GM12878 (cell line): ENCODE measurements around the gene BRCA2. TPM values are rescaled to one million over a fixed set of nuclear protein-coding genes. Genes with fewer than 3 reads are reported as not detected.

Source experiments
- ATAC-seq: fragments of 200-7000 bp; cut with Tn5 transposase; 3 replicates; pipeline ENCODE4 v1.9.1; 2020; ENCODE audit warnings: mild to moderate bottlenecking, moderate library complexity
- BruUV-seq: library from RNA; stranded (reverse); fragments of 400-500 nt; replicated peaks from 2 replicates; lab custom pipeline; 2021; lab: Mats Ljungman, UMichigan
- CTCF ChIA-PET: fragments of 300-600 bp; sonication (Branson Sonifier 250); formaldehyde crosslinking; extraction: SDS; loops from one replicate; lab custom pipeline; 2021; ENCODE audit warnings: inconsistent platforms; lab: Yijun Ruan, JAX
- POLR2A ChIA-PET: fragments of 350-600 bp; formaldehyde crosslinking; extraction: SDS; loops from one replicate; lab custom pipeline; 2021; ENCODE audit warnings: inconsistent platforms; lab: Charles Lee
- RAD21 ChIA-PET: fragments of 300-600 bp; sonication (Branson Sonifier 250); formaldehyde crosslinking; loops from one replicate; lab custom pipeline; 2023; ENCODE audit warnings: antibody characterized with exemption; ENCODE audit not compliant: unreplicated experiment; lab: Charles Lee
- SMC1A ChIA-PET: fragments of 300-600 bp; sonication (Branson Sonifier 250); formaldehyde crosslinking; loops from one replicate; lab custom pipeline; 2023; ENCODE audit not compliant: unreplicated experiment, uncharacterized antibody; lab: Charles Lee
- DNase-seq: peaks from one replicate; pipeline ENCODE4 v3.0.0-alpha.2; 2011; ENCODE audit warnings: low read depth, low spot score
- FAIRE-seq: peaks from 3 replicates; lab custom pipeline; 2011; peaks lifted over from hg19 to GRCh38; lab: Jason Lieb, UNC
- H2AFZ ChIP-seq: 2 replicates; pipeline ENCODE4 v1.6.0; 2011; ENCODE audit warnings: low read depth, low read length, control low read depth; ENCODE audit not compliant: control insufficient read depth
- H3K27ac ChIP-seq: 2 replicates; pipeline ENCODE4 v1.5.1; 2011; ENCODE audit warnings: control low read depth; ENCODE audit not compliant: control insufficient read depth, insufficient read depth
- H3K27me3 ChIP-seq, 2 experiments: replicated peaks in 1 of 2; 2 replicates each; pipeline versions ENCODE4 v1.6.0 to v1.6.1; 2011; ENCODE audit warnings: low read length in 1 of 2; ENCODE audit not compliant: control insufficient read depth in 2 of 2, insufficient read depth in 2 of 2
- H3K36me3 ChIP-seq, 2 experiments: 2 replicates each; pipeline ENCODE4 v1.5.1; 2011; ENCODE audit warnings: low read length in 1 of 2; ENCODE audit not compliant: control insufficient read depth in 2 of 2, insufficient read depth in 2 of 2
- H3K4me1 ChIP-seq: 2 replicates; pipeline ENCODE4 v1.6.1; 2011; ENCODE audit warnings: mild to moderate bottlenecking, low read length, moderate library complexity, mixed read lengths; ENCODE audit not compliant: control insufficient read depth, insufficient read depth
- H3K4me2 ChIP-seq: 2 replicates; pipeline ENCODE4 v1.6.0; 2011; ENCODE audit warnings: control low read depth; ENCODE audit not compliant: control insufficient read depth, insufficient read depth
- H3K4me3 ChIP-seq: fragments of 200-600 bp; sonication (generic); 2 replicates; pipeline ENCODE4 v1.5.1; 2016
- H3K79me2 ChIP-seq: 2 replicates; pipeline ENCODE4 v1.6.0; 2011; ENCODE audit warnings: low read length; ENCODE audit not compliant: control insufficient read depth, insufficient read depth
- H3K9ac ChIP-seq: 2 replicates; pipeline ENCODE4 v1.8.0; 2011; ENCODE audit warnings: low read length, control low read depth, mixed read lengths; ENCODE audit not compliant: control insufficient read depth, insufficient read depth
- H3K9me3 ChIP-seq: replicated peaks from 3 replicates; pipeline ENCODE4 v1.5.1; 2011; ENCODE audit warnings: mild to moderate bottlenecking, low read length; ENCODE audit not compliant: control insufficient read depth, insufficient read depth
- H4K20me1 ChIP-seq: 2 replicates; pipeline ENCODE4 v1.6.0; 2011; ENCODE audit not compliant: control insufficient read depth, insufficient read depth
- BRCA1 ChIP-seq: IDR thresholded peaks from 2 replicates; pipeline ENCODE4 v1.6.1; 2011; ENCODE audit warnings: low read depth, low read length, improper control_type of control experiment
- CBFB ChIP-seq: IDR thresholded peaks from 2 replicates; pipeline ENCODE4 v1.6.1; 2016; ENCODE audit warnings: antibody characterized with exemption, low read depth
- CBX5 ChIP-seq: sonication (generic); IDR thresholded peaks from 2 replicates; pipeline ENCODE4 v1.6.1; 2016; ENCODE audit warnings: low read depth, moderate library complexity, mild to moderate bottlenecking, inconsistent platforms
- CREB1 ChIP-seq: IDR thresholded peaks from 2 replicates; pipeline ENCODE4 v1.6.1; 2012; ENCODE audit warnings: low read depth, mild to moderate bottlenecking, inconsistent platforms
- EED ChIP-seq: sonication (generic); IDR thresholded peaks from 2 replicates; pipeline ENCODE4 v1.6.1; 2016; ENCODE audit warnings: antibody characterized with exemption, low read depth
- MLLT1 ChIP-seq: fragments of 450-650 bp; IDR thresholded peaks from 2 replicates; pipeline ENCODE4 v1.6.1; 2016; ENCODE audit warnings: mild to moderate bottlenecking
- NFXL1 ChIP-seq: fragments of 450-650 bp; IDR thresholded peaks from 2 replicates; pipeline ENCODE4 v1.6.1; 2017; ENCODE audit warnings: antibody characterized with exemption, mild to moderate bottlenecking, borderline replicate concordance
- NFYB ChIP-seq: IDR thresholded peaks from 2 replicates; pipeline ENCODE4 v1.6.1; 2011; ENCODE audit warnings: low read depth, mild to moderate bottlenecking, low read length, improper control_type of control experiment, moderate library complexity; ENCODE audit not compliant: insufficient read depth
- PAX5 ChIP-seq: IDR thresholded peaks from 2 replicates; pipeline ENCODE4 v1.6.1; 2011; ENCODE audit warnings: low read depth, low read length, borderline replicate concordance
- TAF1 ChIP-seq: IDR thresholded peaks from 2 replicates; pipeline ENCODE4 v1.6.1; 2011; ENCODE audit warnings: mild to moderate bottlenecking, low read depth, low read length, borderline replicate concordance
- ZNF622 ChIP-seq: fragments of 450-650 bp; IDR thresholded peaks from 2 replicates; pipeline ENCODE4 v1.6.1; 2017; ENCODE audit warnings: mild to moderate bottlenecking, inconsistent platforms
- WGBS: methylation state at CpG from one replicate; pipeline ENCODE4 v1.1.6; 2016; ENCODE audit warnings: low lambda C conversion rate; ENCODE audit not compliant: insufficient replicate concordance, insufficient coverage; ENCODE audit errors: missing lambda C conversion rate; 5-methylcytosine and 5-hydroxymethylcytosine counted together
- in situ Hi-C: fragments of 300-500 bp; cut with MboI; formaldehyde crosslinking; loops from 9 replicates; pipeline ENCODE4 v1.14.3; 2018; ENCODE audit warnings: mixed read lengths
- intact Hi-C: fragments of 100-400 bp; cut with micrococcal nuclease; formaldehyde crosslinking; loops from one replicate; pipeline ENCODE4 v1.14.2; 2022; ENCODE audit not compliant: unreplicated experiment
- polyA plus RNA-seq, 11 experiments: library from polyadenylated mRNA; depleted of rRNA in 4 of 11; unstranded in 6 of 11; stranded (reverse) in 5 of 11; fragments of >200 nt; fragmentation: Nextera tagmentation in 4 of 11; fragmentation: Illumina TruSeq in 1 of 11; extraction: Ambion mirVana in 4 of 11; extraction: Trizol in 1 of 11; gene quantifications; 1 replicate in 1 of 11; 2 replicates in 10 of 11; pipeline versions ENCODE4 v1.2.1 to v1.2.3, GENCODE V29; 2011 to 2016; ENCODE audit warnings: inconsistent platforms in 2 of 11, missing spikeins in 2 of 11, low read depth in 1 of 11
- total RNA-seq, 4 experiments: library from RNA; depleted of rRNA in 3 of 4; stranded (reverse); fragments of >200 nt in 3 of 4; fragmentation: Illumina TruSeq in 1 of 4; extraction: Trizol in 1 of 4; gene quantifications; 2 replicates each; pipeline versions ENCODE4 v1.2.1 to v1.2.3, GENCODE V29; 2013 to 2021
- TF ChIP-seq, protein P1 (sequence below): IDR thresholded peaks from 2 replicates; pipeline ENCODE4 v1.6.1; 2011; ENCODE audit warnings: low read depth, mild to moderate bottlenecking, low read length, moderate library complexity, borderline replicate concordance; ENCODE audit errors: extremely low read depth
- TF ChIP-seq, protein P2 (sequence below): IDR thresholded peaks from 2 replicates; pipeline ENCODE4 v1.6.1; 2012; ENCODE audit warnings: low read depth, low read length, improper control_type of control experiment
- TF ChIP-seq, protein P3 (sequence below): IDR thresholded peaks from 2 replicates; pipeline ENCODE4 v1.6.1; 2011; ENCODE audit warnings: borderline replicate concordance, low read depth, mild to moderate bottlenecking, moderate library complexity, mixed read lengths, low read length; ENCODE audit not compliant: insufficient read depth; ENCODE audit errors: extremely low read length

The BRCA2 gene
- total and polyA plus RNA-seq, 10 of the 15 experiments (the other 5 are each of a cell fraction or from before 2014, with no cell fraction given) = 7.6 to 42.2 (median 23.9) TPM

DNA sequence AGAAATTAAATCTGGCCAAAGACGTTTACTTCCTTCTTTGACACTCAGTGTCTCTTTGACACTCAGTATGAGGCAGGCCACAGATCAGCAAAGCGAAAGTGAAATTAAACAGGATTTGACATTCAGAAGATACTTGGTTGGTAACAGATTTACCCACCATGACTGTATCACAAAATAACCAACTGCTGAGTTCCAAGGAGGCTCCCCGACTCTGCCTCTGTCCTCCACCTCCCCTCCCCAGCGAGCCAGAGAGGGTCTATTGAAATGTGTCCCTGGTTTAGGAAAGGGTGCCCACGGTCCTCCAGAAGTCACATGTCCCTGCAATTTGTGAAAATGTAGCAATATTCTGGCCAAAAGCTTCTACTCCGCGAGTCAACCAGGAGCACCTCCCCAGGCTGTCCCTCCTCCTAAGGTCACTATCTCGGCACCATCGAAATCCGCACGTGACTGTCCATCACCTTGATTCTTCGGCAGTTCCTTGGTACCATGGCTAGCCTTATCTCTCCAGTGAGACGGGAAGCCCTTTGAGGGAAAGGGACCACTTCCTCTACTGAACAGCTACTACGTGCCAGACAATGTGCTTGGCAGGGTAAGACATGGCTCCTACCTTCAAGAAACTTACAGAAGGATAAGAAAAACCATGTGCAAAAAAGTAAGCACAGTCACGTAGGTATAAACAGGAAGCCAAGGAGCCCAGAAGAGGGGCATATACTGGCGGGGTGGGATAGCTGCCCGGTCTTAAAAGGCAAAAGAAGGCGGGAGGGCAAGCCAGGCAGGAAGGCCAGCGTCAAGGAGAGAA, 111.1 kb downstream of the BRCA2 start:
- FAIRE-seq = peak; percentile 88
- in situ Hi-C loops (loop anchor here (25.0 kb wide), 1 partner anchor 1111 kb away; no protein-coding TSS in a partner anchor), intact Hi-C loops (loop anchor here (5.0 to 10.0 kb wide), 2 partner anchors 109 to 778 kb away; partner anchors contain the start of genes BRCA2 and ZAR1L)
- Histone ChIP-seq H3K79me2 (peaks cover 58% of the 10 kb centered on the region), H3K9me3 (peaks cover 6% of the 10 kb centered on the region; the same call in 2 of the 3 replicates), H3K9ac (peak overlapping the region; percentile 93), H4K20me1 (no peaks in the 10 kb centered on the region), H3K36me3 (peaks cover 0 to 11% of the 10 kb centered on the region in 2 experiments; a peak in 1 of 4 replicates), H3K27ac (peak overlapping the region; percentile 98), H3K4me1 (peaks cover 17% of the 10 kb centered on the region), H3K4me2 (peak overlapping the region; percentile 95), H3K4me3 (peak overlapping the region; percentile 94), H2AFZ (peak overlapping the region; percentile 79), H3K27me3 (no peaks in the 10 kb centered on the region)
- TSS peak; percentile 45 for BruUV-seq
- ChIA-PET CTCF (interaction anchor here (2.2 to 5.5 kb wide), 2 partner anchors 16 to 112 kb away, joined by 8 to 22 read pairs; partner anchors contain the start of genes BRCA2 and ZAR1L), POLR2A (interaction anchor here (1.2 to 2.5 kb wide), 2 partner anchors 10 to 111 kb away, joined by 3 to 16 read pairs; partner anchors contain the start of genes BRCA2 and ZAR1L), RAD21 (interaction anchor here (2.1 kb wide), 1 partner anchor 111 kb away, joined by 8 read pairs; the partner anchor contains the start of genes BRCA2 and ZAR1L), SMC1A (interaction anchor here (1.0 to 4.0 kb wide), 6 partner anchors 12 to 111 kb away, joined by 3 to 25 read pairs (median 4); partner anchors contain the start of genes BRCA2 and ZAR1L)
- peak; percentile 73 for DNase-seq
- peak; percentile 60 for ATAC-seq
- WGBS = under 1% methylated on average over 19 of the region's 19 CpGs
- TF ChIP-seq, protein P1, sequence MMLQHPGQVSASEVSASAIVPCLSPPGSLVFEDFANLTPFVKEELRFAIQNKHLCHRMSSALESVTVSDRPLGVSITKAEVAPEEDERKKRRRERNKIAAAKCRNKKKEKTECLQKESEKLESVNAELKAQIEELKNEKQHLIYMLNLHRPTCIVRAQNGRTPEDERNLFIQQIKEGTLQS = peak; percentile 5; the same call in 1 of the 2 replicates
- TF ChIP-seq, protein P2, sequence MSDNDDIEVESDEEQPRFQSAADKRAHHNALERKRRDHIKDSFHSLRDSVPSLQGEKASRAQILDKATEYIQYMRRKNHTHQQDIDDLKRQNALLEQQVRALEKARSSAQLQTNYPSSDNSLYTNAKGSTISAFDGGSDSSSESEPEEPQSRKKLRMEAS = peak; percentile 48; the same call in 1 of the 2 replicates
- TF ChIP-seq, protein P3, sequence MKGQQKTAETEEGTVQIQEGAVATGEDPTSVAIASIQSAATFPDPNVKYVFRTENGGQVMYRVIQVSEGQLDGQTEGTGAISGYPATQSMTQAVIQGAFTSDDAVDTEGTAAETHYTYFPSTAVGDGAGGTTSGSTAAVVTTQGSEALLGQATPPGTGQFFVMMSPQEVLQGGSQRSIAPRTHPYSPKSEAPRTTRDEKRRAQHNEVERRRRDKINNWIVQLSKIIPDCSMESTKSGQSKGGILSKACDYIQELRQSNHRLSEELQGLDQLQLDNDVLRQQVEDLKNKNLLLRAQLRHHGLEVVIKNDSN = peak; percentile 50
- TF ChIP-seq MLLT1 = peak; percentile 78
- TF ChIP-seq BRCA1 = no peak
- peak; percentile 25; the same call in 1 of the 2 replicates for TF ChIP-seq PAX5
- TF ChIP-seq CBX5 = 0 out of 2 replicates have a peak, but pooled peaks have one; percentile 4
- TF ChIP-seq EED = 0 out of 2 replicates have a peak, but pooled peaks have one; percentile 6
- TF ChIP-seq CREB1 = 0 out of 2 replicates have a peak, but pooled peaks have one; percentile 38
- no peak for TF ChIP-seq CBFB
- 0 out of 2 replicates have a peak, but pooled peaks have one; percentile 12 for TF ChIP-seq NFYB
- TF ChIP-seq NFXL1 = no peak
- no peak for TF ChIP-seq ZNF622
- TF ChIP-seq TAF1 = 0 out of 2 replicates have a peak, but pooled peaks have one; percentile 19
